ENCODE results near the gene FAM20B. TPM values are rescaled to one million over a fixed set of nuclear protein-coding genes. Genes with fewer than 3 reads are reported as not detected.
"Not testable (repeated sequence)": the region's sequence is repeated elsewhere in the genome, so short reads cannot be mapped to it uniquely, and the experiment has no call there.

Gene FAM20B, protein sequence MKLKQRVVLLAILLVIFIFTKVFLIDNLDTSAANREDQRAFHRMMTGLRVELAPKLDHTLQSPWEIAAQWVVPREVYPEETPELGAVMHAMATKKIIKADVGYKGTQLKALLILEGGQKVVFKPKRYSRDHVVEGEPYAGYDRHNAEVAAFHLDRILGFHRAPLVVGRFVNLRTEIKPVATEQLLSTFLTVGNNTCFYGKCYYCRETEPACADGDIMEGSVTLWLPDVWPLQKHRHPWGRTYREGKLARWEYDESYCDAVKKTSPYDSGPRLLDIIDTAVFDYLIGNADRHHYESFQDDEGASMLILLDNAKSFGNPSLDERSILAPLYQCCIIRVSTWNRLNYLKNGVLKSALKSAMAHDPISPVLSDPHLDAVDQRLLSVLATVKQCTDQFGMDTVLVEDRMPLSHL
- 20.1 TPM for polyA plus RNA-seq (2013, experiment 1 of 2)
- polyA plus RNA-seq (2013, experiment 2 of 2): 19.7 TPM

DNA sequence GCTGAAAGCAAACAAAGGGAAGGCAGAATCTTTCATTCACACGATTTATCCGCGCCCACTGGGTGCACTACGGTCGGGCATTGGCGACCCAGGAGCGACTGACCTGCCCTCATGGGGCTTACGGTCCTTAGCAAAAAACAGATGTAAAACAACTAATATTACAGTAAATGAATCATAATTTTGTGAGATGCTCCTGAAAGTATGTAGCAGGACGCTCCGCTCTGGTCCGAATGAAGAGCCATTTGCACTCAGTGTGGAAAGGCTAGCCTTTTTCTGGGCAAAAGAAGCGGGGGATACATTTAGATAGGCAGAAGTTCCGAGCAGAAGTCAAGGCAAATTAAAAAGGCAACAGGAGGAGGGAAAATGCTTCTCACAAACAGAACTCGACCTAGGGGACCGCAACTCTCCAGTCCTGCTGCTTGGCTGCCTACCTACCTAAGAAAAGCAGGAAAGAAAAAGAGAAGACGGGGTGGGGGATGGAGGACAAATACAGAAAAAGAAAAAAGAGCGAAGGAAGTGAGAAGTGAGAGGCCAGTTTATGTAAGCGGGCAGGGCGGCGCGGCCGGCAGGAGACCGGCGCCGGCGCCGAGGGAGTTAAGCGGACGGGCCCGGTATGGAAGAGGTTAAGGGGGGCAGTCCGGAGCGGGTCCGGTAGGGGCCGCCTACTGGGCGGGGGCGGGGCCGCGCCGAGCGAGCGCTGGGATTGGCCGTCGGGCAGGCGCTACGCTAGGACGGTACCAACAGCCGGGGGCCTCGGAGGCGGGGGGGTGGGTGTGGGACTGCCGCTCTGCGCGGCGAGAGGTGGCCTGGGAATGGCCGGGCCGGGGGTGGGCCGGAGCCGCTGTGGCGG, at the start of gene FAM20B:
Gene FAM20B (plus strand): TSS at position 770 of the 850 bp plus-strand sequence. CDS start 17,954 bp downstream, outside the sequence.
- H2BK5ac ChIP-seq (ENCODE audit: low read length): peak within 1 kb of the TSS; percentile 25
- DNase-seq: peak; percentile 96
- H3K36me3 ChIP-seq (ENCODE audit: control insufficient read depth, insufficient read depth, low read length): no peaks in the 10 kb centered on the region
- peaks cover 4% of the 10 kb centered on the region for H3K79me1 ChIP-seq (ENCODE audit: low read length)
- peak within 1 kb of the TSS; percentile 91 for H3K18ac ChIP-seq (ENCODE audit: low read length)
- H4K8ac ChIP-seq (ENCODE audit: low read depth, low read length): peak within 1 kb of the TSS; percentile 96
- no peak within 1 kb of the TSS for H2BK15ac ChIP-seq (replicated peaks; ENCODE audit: low read depth)
- peaks cover 18% of the 10 kb centered on the region for H3K79me2 ChIP-seq (ENCODE audit: control insufficient read depth, insufficient read depth, low read length)
- H3K27ac ChIP-seq (ENCODE audit: low read depth, low read length): peak within 1 kb of the TSS; percentile 93
- peak within 1 kb of the TSS; percentile 85 for H3K56ac ChIP-seq (ENCODE audit: low read length)
- no CpG with 5 or more reads among the region's 58 CpGs for WGBS (ENCODE audit: extremely low coverage, insufficient coverage, low lambda C conversion rate)
- peaks cover 8% of the 10 kb centered on the region for H3K4me1 ChIP-seq (ENCODE audit: control insufficient read depth, low read depth, low read length)
- H3K4me3 ChIP-seq (ENCODE audit: low read length): peak within 1 kb of the TSS; percentile 74
- no peak within 1 kb of the TSS for H2AK5ac ChIP-seq (ENCODE audit: low read length)
- no peaks in the 10 kb centered on the region for H3K27me3 ChIP-seq (ENCODE audit: insufficient read depth, low read length, poor library complexity)
- H2BK120ac ChIP-seq (ENCODE audit: low read depth, low read length): peak within 1 kb of the TSS; percentile 66
- H3K4me2 ChIP-seq (ENCODE audit: low read length): peak within 1 kb of the TSS; percentile 71
- peak within 1 kb of the TSS; percentile 98 for H3K4ac ChIP-seq (ENCODE audit: low read depth, low read length)
- no peak within 1 kb of the TSS for H3K23ac ChIP-seq (ENCODE audit: low read length)
- H4K5ac ChIP-seq (ENCODE audit: low read length): no peak within 1 kb of the TSS
- peak within 1 kb of the TSS; percentile 90 for H3K9ac ChIP-seq (ENCODE audit: low read length)

- no peaks in the 10 kb centered on the region for H3K79me1 ChIP-seq (ENCODE audit: low read length)
- no peaks in the 10 kb centered on the region for H3K79me2 ChIP-seq (ENCODE audit: control insufficient read depth, insufficient read depth, low read length)
- no peak overlapping the region for H2BK120ac ChIP-seq (ENCODE audit: low read depth, low read length)
- no peak overlapping the region for H3K9ac ChIP-seq (ENCODE audit: low read length)
- DNase-seq: no peak
- no CpG with 5 or more reads among the region's 2 CpGs for WGBS (ENCODE audit: extremely low coverage, insufficient coverage, low lambda C conversion rate)
- no peak overlapping the region for H3K23ac ChIP-seq (ENCODE audit: low read length)
- H3K4ac ChIP-seq (ENCODE audit: low read depth, low read length): no peak overlapping the region
- no peak overlapping the region for H2AK5ac ChIP-seq (ENCODE audit: low read length)
- H4K5ac ChIP-seq (ENCODE audit: low read length): no peak overlapping the region
- H3K27ac ChIP-seq (ENCODE audit: low read depth, low read length): no peak overlapping the region
- H2BK5ac ChIP-seq (ENCODE audit: low read length): no peak overlapping the region
- no peak overlapping the region for H3K56ac ChIP-seq (ENCODE audit: low read length)
- H3K4me1 ChIP-seq (ENCODE audit: control insufficient read depth, low read depth, low read length): no peaks in the 10 kb centered on the region
- no peak overlapping the region for H2BK15ac ChIP-seq (replicated peaks; ENCODE audit: low read depth)
- no peak overlapping the region for H4K8ac ChIP-seq (ENCODE audit: low read depth, low read length)
- no peaks in the 10 kb centered on the region for H3K36me3 ChIP-seq (ENCODE audit: control insufficient read depth, insufficient read depth, low read length)
- no peak overlapping the region for H3K4me2 ChIP-seq (ENCODE audit: low read length)
- H3K4me3 ChIP-seq (ENCODE audit: low read length): no peak overlapping the region
- no peaks in the 10 kb centered on the region for H3K27me3 ChIP-seq (ENCODE audit: insufficient read depth, low read length, poor library complexity)
- H3K18ac ChIP-seq (ENCODE audit: low read length): no peak overlapping the region
Observed at GRCh38 chr1:178976541-178976940, 49.2 kb upstream of the FAM20B start.

GRCh38 chr1:178986204-178986603, 39.5 kb upstream of the FAM20B start:
- H3K4ac ChIP-seq (ENCODE audit: low read depth, low read length): no peak overlapping the region
- no peak overlapping the region for H4K5ac ChIP-seq (ENCODE audit: low read length)
- H3K4me1 ChIP-seq (ENCODE audit: control insufficient read depth, low read depth, low read length): no peaks in the 10 kb centered on the region
- H2BK15ac ChIP-seq (replicated peaks; ENCODE audit: low read depth): no peak overlapping the region
- H3K36me3 ChIP-seq (ENCODE audit: control insufficient read depth, insufficient read depth, low read length): no peaks in the 10 kb centered on the region
- no peak overlapping the region for H3K4me3 ChIP-seq (ENCODE audit: low read length)
- no peak overlapping the region for H3K27ac ChIP-seq (ENCODE audit: low read depth, low read length)
- H3K9ac ChIP-seq (ENCODE audit: low read length): no peak overlapping the region
- H3K79me1 ChIP-seq (ENCODE audit: low read length): no peaks in the 10 kb centered on the region
- no peak overlapping the region for H3K18ac ChIP-seq (ENCODE audit: low read length)
- H3K27me3 ChIP-seq (ENCODE audit: insufficient read depth, low read length, poor library complexity): no peaks in the 10 kb centered on the region
- no peak overlapping the region for H2BK120ac ChIP-seq (ENCODE audit: low read depth, low read length)
- H2BK5ac ChIP-seq (ENCODE audit: low read length): no peak overlapping the region
- no peaks in the 10 kb centered on the region for H3K79me2 ChIP-seq (ENCODE audit: control insufficient read depth, insufficient read depth, low read length)
- H2AK5ac ChIP-seq (ENCODE audit: low read length): no peak overlapping the region
- no peak for DNase-seq
- no peak overlapping the region for H4K8ac ChIP-seq (ENCODE audit: low read depth, low read length)
- no peak overlapping the region for H3K56ac ChIP-seq (ENCODE audit: low read length)
- H3K23ac ChIP-seq (ENCODE audit: low read length): no peak overlapping the region
- no peak overlapping the region for H3K4me2 ChIP-seq (ENCODE audit: low read length)
- WGBS (ENCODE audit: extremely low coverage, insufficient coverage, low lambda C conversion rate): no CpG with 5 or more reads among the region's 3 CpGs

DNA sequence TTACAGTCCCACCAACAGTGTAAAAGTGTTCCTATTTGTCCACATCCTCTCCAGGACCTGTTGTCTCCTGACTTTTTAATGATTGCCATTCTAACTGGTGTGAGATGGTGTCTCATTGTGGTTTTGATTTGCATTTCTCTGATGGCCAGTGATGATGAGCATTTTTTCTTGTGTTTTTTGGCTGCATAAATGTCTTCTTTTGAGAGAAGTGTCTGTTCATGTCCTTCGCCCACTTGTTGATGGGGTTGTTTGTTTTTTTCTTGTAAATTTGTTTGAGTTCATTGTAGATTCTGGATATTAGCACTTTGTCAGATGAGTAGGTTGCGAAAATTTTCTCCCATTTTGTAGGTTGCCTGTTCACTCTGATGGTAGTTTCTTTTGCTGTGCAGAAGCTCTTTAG, 37.5 kb upstream of the FAM20B start:
- not testable (repeated sequence) for H2BK120ac ChIP-seq (ENCODE audit: low read depth, low read length); H3K79me1 ChIP-seq (ENCODE audit: low read length); H3K79me2 ChIP-seq (ENCODE audit: control insufficient read depth, insufficient read depth, low read length); DNase-seq; H3K56ac ChIP-seq (ENCODE audit: low read length); H3K4ac ChIP-seq (ENCODE audit: low read depth, low read length); H2AK5ac ChIP-seq (ENCODE audit: low read length); H3K4me3 ChIP-seq (ENCODE audit: low read length); H4K5ac ChIP-seq (ENCODE audit: low read length); H3K4me2 ChIP-seq (ENCODE audit: low read length); H3K4me1 ChIP-seq (ENCODE audit: control insufficient read depth, low read depth, low read length); H3K36me3 ChIP-seq (ENCODE audit: control insufficient read depth, insufficient read depth, low read length); H3K23ac ChIP-seq (ENCODE audit: low read length); H2BK15ac ChIP-seq (replicated peaks; ENCODE audit: low read depth); H3K9ac ChIP-seq (ENCODE audit: low read length); H2BK5ac ChIP-seq (ENCODE audit: low read length); H3K27ac ChIP-seq (ENCODE audit: low read depth, low read length); H4K8ac ChIP-seq (ENCODE audit: low read depth, low read length); H3K18ac ChIP-seq (ENCODE audit: low read length); H3K27me3 ChIP-seq (ENCODE audit: insufficient read depth, low read length, poor library complexity)
- no CpG with 5 or more reads among the region's 2 CpGs for WGBS (ENCODE audit: extremely low coverage, insufficient coverage, low lambda C conversion rate)

GRCh38 chr1:178993559-178993958, 32.1 kb upstream of the FAM20B start:
- H3K4me1 ChIP-seq (ENCODE audit: control insufficient read depth, low read depth, low read length): no peaks in the 10 kb centered on the region
- H3K79me1 ChIP-seq (ENCODE audit: low read length): no peaks in the 10 kb centered on the region
- H4K5ac ChIP-seq (ENCODE audit: low read length): no peak overlapping the region
- H2AK5ac ChIP-seq (ENCODE audit: low read length): no peak overlapping the region
- H3K4ac ChIP-seq (ENCODE audit: low read depth, low read length): no peak overlapping the region
- H2BK15ac ChIP-seq (replicated peaks; ENCODE audit: low read depth): no peak overlapping the region
- no peak overlapping the region for H4K8ac ChIP-seq (ENCODE audit: low read depth, low read length)
- no CpG with 5 or more reads among the region's 1 CpG for WGBS (ENCODE audit: extremely low coverage, insufficient coverage, low lambda C conversion rate)
- no peak overlapping the region for H3K56ac ChIP-seq (ENCODE audit: low read length)
- no peak overlapping the region for H3K23ac ChIP-seq (ENCODE audit: low read length)
- H3K79me2 ChIP-seq (ENCODE audit: control insufficient read depth, insufficient read depth, low read length): no peaks in the 10 kb centered on the region
- no peaks in the 10 kb centered on the region for H3K36me3 ChIP-seq (ENCODE audit: control insufficient read depth, insufficient read depth, low read length)
- no peak overlapping the region for H3K18ac ChIP-seq (ENCODE audit: low read length)
- H3K4me2 ChIP-seq (ENCODE audit: low read length): no peak overlapping the region
- H3K4me3 ChIP-seq (ENCODE audit: low read length): no peak overlapping the region
- H2BK5ac ChIP-seq (ENCODE audit: low read length): no peak overlapping the region
- no peak for DNase-seq
- no peak overlapping the region for H3K9ac ChIP-seq (ENCODE audit: low read length)
- no peak overlapping the region for H3K27ac ChIP-seq (ENCODE audit: low read depth, low read length)
- no peak overlapping the region for H2BK120ac ChIP-seq (ENCODE audit: low read depth, low read length)
- no peaks in the 10 kb centered on the region for H3K27me3 ChIP-seq (ENCODE audit: insufficient read depth, low read length, poor library complexity)

Data from mesendoderm (in vitro differentiated cells).